Measurements from ENCODE around the gene TOR2A. TPM values are rescaled to one million over a fixed set of nuclear protein-coding genes. Genes with fewer than 3 reads are reported as not detected.

The TOR2A gene
- total RNA-seq, 1 donor from 2014 or later, result 6.4 TPM

DNA sequence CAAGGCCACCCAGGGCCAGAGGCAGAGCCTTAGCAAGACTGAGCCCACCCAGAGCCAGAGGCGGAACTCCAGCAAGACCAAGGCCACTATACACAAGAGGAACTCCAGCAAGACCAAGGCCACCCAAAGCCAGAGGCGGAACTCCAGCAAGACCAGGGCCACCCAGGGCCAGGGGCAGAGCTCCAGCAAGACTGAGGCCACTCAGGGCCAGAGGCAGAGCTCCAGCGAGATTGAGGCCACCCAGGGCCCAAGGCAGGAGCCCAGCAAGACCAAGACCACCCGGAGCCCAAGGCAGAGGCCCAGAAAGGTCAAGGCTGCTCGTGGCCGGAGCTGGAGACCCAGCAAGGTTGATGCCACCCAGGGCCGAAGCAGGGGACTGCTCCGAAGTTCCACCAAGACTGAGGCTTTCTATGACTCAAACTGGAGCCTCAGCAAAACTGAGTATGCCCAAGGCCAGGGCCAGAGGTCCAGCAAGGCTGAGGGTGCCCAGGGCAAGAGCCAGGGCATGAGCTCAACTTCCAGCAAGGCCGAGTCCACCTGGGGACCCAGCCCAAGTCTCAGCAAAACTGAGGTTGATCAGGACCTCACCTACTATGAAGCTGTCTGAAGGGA is 4.2 kb downstream of the TOR2A start:
- H3K4me1 Mint-ChIP-seq (ENCODE audit: low read depth), result peaks cover 15% of the 10 kb centered on the region
- no peak overlapping the region for H3K27ac Mint-ChIP-seq (ENCODE audit: unreplicated experiment)
- DNase-seq (ENCODE audit: low spot score), result no peak
- TF ChIP-seq, protein P1, sequence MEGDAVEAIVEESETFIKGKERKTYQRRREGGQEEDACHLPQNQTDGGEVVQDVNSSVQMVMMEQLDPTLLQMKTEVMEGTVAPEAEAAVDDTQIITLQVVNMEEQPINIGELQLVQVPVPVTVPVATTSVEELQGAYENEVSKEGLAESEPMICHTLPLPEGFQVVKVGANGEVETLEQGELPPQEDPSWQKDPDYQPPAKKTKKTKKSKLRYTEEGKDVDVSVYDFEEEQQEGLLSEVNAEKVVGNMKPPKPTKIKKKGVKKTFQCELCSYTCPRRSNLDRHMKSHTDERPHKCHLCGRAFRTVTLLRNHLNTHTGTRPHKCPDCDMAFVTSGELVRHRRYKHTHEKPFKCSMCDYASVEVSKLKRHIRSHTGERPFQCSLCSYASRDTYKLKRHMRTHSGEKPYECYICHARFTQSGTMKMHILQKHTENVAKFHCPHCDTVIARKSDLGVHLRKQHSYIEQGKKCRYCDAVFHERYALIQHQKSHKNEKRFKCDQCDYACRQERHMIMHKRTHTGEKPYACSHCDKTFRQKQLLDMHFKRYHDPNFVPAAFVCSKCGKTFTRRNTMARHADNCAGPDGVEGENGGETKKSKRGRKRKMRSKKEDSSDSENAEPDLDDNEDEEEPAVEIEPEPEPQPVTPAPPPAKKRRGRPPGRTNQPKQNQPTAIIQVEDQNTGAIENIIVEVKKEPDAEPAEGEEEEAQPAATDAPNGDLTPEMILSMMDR (IDR thresholded peaks at IDR 0.05), result no peak
- H3K9me3 Mint-ChIP-seq (ENCODE audit: low read depth), result no peaks in the 10 kb centered on the region
- no peak overlapping the region for H3K4me3 Mint-ChIP-seq (ENCODE audit: unreplicated experiment)
- H3K27me3 Mint-ChIP-seq (ENCODE audit: low read depth), result no peaks in the 10 kb centered on the region
- peaks cover 5% of the 10 kb centered on the region for H3K36me3 Mint-ChIP-seq (ENCODE audit: low read depth)

DNA sequence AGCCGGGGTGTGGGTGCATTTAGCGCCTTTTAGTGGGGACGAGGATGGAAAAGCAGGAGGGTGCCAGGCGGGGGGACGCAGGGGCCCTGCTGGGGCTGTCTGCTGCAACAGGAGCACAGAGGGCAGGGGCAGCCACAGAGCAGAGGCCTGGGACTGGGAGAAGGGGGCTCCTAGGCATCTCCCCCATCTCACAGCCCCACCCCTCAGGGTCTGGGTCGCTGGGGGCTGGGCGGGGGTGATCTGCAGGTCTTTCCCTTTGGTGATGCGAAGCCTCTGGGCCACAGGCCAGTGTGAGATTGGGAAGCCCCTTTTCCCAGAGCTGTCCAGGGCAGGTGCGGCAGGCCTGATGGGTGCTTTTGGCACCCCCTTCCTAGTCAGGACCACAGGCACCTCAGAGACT is 4.8 kb downstream of the TOR2A start:
- DNase-seq (ENCODE audit: low spot score), result no peak
- H3K4me1 Mint-ChIP-seq (ENCODE audit: low read depth), result peaks cover 10% of the 10 kb centered on the region
- H3K27me3 Mint-ChIP-seq (ENCODE audit: low read depth), result no peaks in the 10 kb centered on the region
- H3K27ac Mint-ChIP-seq (ENCODE audit: unreplicated experiment), result no peak overlapping the region
- H3K36me3 Mint-ChIP-seq (ENCODE audit: low read depth), result peaks cover 5% of the 10 kb centered on the region
- no peaks in the 10 kb centered on the region for H3K9me3 Mint-ChIP-seq (ENCODE audit: low read depth)
- no peak overlapping the region for H3K4me3 Mint-ChIP-seq (ENCODE audit: unreplicated experiment)
- TF ChIP-seq, protein P1 (IDR thresholded peaks at IDR 0.05), result no peak

DNA sequence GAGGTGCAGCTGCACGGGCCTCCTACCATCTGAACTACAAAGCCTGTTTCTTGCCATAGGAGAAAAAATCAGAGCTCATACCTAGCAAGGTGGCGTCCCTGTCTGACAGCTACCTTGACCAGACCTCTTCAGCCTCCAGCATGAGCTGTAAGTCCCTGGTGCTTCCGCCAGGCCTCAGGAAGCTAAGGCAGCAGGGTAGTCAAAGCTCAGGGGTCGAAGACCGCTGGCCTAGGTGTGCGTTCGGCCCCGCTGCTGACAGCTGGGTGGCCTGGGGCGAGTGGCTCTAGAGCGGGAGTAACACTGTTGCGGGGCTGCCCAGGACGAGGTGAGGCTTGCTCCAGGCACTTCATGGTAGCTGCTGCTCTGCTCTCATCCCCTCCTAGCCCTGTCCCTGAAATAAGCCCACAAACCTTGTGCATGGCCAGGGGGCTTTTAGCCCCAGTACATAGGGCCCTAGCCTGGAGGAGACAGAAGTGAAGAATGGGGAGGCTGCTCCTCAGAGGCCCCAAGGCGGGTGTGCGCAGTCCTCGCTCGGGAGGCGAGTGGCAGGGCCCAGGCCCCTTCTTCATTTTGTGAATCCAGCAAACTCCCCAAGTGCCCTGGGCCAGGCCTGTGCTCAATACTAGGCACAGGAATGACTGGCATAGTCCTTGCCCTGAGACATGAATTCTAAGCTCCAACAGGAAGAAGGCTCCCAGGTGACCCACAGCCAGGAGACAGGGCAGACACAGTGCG is 5.4 kb downstream of the TOR2A start:
- DNase-seq (ENCODE audit: low spot score), result no peak
- H3K4me1 Mint-ChIP-seq (ENCODE audit: low read depth), result peaks cover 10% of the 10 kb centered on the region
- H3K4me3 Mint-ChIP-seq (ENCODE audit: unreplicated experiment), result no peak overlapping the region
- peaks cover 5% of the 10 kb centered on the region for H3K36me3 Mint-ChIP-seq (ENCODE audit: low read depth)
- H3K27ac Mint-ChIP-seq (ENCODE audit: unreplicated experiment), result no peak overlapping the region
- TF ChIP-seq, protein P1 (IDR thresholded peaks at IDR 0.05), result no peak
- H3K9me3 Mint-ChIP-seq (ENCODE audit: low read depth), result no peaks in the 10 kb centered on the region
- H3K27me3 Mint-ChIP-seq (ENCODE audit: low read depth), result no peaks in the 10 kb centered on the region

DNA sequence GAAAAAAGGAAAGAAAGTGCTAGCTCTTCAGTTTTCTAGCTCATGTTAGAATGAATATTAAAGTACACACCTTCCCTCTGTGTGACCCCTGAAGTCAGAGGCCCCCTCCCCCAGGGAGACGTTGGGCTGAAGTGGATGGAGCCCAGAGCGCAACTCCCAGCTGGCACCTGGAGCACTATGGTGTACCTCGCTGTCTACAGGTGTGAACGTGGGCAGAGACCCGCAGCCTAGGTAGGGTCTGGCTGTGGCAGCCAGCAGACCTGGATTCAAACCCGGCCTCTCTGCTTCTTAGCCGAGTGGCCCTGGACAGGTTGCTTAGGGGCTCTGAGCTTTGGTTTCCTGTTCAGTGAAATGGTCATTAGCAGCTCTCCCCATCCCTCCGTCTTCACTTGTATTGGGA is 6.3 kb downstream of the TOR2A start:
- H3K27me3 Mint-ChIP-seq (ENCODE audit: low read depth), result no peaks in the 10 kb centered on the region
- no peaks in the 10 kb centered on the region for H3K9me3 Mint-ChIP-seq (ENCODE audit: low read depth)
- TF ChIP-seq, protein P1 (IDR thresholded peaks at IDR 0.05), result no peak
- no peak overlapping the region for H3K4me3 Mint-ChIP-seq (ENCODE audit: unreplicated experiment)
- peaks cover 5% of the 10 kb centered on the region for H3K36me3 Mint-ChIP-seq (ENCODE audit: low read depth)
- no peak overlapping the region for H3K27ac Mint-ChIP-seq (ENCODE audit: unreplicated experiment)
- DNase-seq (ENCODE audit: low spot score), result no peak
- peaks cover 4% of the 10 kb centered on the region for H3K4me1 Mint-ChIP-seq (ENCODE audit: low read depth)

DNA sequence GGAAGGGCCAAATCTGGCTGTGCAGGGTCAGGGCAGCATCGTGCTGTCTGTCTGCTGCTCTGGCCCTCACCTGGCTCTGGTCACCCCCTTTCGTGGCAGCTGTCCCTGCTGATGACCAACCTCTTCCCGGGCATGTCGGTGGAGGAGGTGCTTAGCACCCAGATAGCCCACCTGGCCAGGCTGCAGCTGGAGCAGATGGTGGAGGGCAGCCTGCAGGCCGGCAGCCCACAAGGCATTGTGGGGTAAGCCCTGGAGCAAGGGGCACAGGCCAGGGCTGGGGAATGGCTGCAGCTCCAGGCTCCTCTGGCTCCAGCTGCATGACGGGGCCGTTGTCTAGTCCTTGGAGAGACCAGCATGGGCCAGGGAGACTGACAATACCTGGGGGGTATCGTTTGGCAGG is 8.2 kb downstream of the TOR2A start:
- Mint-ChIP-seq H3K27ac (ENCODE audit: unreplicated experiment) (no peak overlapping the region), H3K4me3 (ENCODE audit: unreplicated experiment) (no peak overlapping the region), H3K9me3 (ENCODE audit: low read depth) (no peaks in the 10 kb centered on the region), H3K27me3 (ENCODE audit: low read depth) (no peaks in the 10 kb centered on the region), H3K36me3 (ENCODE audit: low read depth) (peaks cover 1% of the 10 kb centered on the region), H3K4me1 (ENCODE audit: low read depth) (no peaks in the 10 kb centered on the region)
- DNase-seq (ENCODE audit: low spot score), result no peak
- TF ChIP-seq, protein P1 (IDR thresholded peaks at IDR 0.05), result no peak
